HG02623 (cell line): ENCODE data around the gene SARNP.
"Not testable (repeated sequence)": the region's sequence is repeated elsewhere in the genome, so short reads cannot be mapped to it uniquely, and the experiment has no call there.

Source experiments
- ATAC-seq: cut with Tn5 transposase; IDR thresholded peaks from one replicate; pipeline ENCODE4 v1.9.1; 2021; ENCODE audit warnings: moderate library complexity; ENCODE audit not compliant: unreplicated experiment

The SARNP gene

GRCh38 chr12:55809274-55809673, 8.2 kb downstream of the SARNP start:
- ATAC-seq, result no peak

GRCh38 chr12:55806982-55807381, 10.5 kb downstream of the SARNP start:
- no peak for ATAC-seq

- ATAC-seq, result no peak
These were observed 20.0 kb downstream of the SARNP start for GRCh38 chr12:55797550-55797949.

- ATAC-seq, result no peak
These were observed 20.5 kb downstream of the SARNP start for GRCh38 chr12:55797068-55797467.

DNA sequence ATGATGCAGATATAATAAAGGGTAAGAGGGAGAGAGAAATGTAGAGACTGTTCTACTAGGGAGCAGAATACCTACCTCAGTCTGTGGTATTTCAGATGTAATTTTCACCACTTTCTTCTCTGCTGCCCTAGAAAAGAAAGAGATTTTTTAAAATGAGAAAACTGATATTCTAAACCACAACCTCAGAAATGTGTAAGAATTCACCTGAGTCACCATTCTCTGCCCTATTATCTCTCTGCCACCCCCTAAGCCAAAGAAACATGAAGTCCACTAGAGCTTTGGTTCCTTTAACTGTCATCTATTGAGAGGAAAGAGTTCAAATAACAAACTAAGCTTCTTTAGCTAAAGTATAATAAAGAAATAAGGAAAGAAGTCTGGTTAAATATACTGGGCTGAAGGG, 21.6 kb downstream of the SARNP start:
- ATAC-seq, result no peak

- no peak for ATAC-seq
These were observed 27.6 kb downstream of the SARNP start for GRCh38 chr12:55789893-55790292.

- ATAC-seq, result no peak
These were observed 28.4 kb downstream of the SARNP start for GRCh38 chr12:55789171-55789570.

DNA sequence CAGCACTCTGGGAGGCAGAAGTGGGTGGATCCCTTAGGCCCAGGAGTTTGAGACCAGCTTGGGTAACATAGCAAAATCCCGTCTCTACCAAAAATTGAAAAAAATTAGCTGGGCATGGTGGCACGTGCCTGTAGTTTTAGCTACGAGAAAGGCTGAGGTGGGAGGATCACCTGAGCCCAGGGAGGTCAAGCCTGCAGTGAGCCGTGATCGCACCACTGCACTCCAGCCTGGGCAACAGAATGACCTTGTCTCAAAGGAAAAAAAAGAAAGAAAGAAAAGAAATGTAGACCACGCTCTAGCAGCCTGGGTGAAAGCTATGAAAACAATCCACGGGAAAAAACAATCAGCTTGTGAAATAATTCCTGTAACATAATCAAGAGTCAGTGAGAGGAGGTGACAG, 29.0 kb downstream of the SARNP start:
- ATAC-seq, result no peak

- ATAC-seq, result no peak
These were observed 36.8 kb downstream of the SARNP start for GRCh38 chr12:55780685-55781084.

- ATAC-seq, result no peak
These were observed 39.7 kb downstream of the SARNP start for GRCh38 chr12:55777856-55778255.

DNA sequence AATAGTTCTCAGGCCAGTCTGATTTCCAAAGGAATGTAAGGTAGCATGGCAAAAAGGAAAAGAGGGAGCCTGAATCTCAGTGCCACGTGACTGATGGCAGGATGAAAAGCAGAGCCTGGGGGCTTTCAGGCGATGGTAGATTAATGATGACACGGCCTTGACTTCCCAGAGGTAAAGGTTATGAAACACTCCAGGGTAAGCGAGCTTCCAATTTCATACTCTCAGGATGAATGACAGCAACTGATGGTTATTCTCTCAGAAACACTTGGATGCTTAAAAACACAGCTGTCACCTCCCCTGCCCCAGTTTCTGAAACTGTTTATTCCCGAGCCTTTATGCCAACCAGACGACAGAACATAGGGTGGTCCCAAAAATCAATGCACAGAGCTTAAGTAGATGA, 45.8 kb downstream of the SARNP start:
- ATAC-seq, result no peak

DNA sequence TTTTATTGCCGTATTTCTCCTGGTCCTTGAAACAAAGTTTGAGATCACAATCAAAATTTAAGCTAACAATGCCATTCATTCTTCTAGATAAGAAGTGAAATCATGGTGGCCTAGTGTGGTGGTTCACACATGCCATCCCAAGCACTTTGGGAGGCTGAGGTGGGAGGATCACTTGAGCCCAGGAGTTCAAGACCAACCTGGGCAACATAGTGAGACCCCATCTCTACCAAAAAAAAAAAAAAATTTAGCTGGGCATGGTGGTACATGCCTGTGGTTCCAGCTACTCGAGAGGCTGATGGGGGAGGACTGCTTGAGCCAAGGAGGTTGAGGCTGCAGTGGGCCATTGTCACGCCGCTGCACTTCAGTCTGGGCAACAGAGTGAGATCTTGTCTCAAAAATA, 50.4 kb downstream of the SARNP start:
- ATAC-seq, result no peak

DNA sequence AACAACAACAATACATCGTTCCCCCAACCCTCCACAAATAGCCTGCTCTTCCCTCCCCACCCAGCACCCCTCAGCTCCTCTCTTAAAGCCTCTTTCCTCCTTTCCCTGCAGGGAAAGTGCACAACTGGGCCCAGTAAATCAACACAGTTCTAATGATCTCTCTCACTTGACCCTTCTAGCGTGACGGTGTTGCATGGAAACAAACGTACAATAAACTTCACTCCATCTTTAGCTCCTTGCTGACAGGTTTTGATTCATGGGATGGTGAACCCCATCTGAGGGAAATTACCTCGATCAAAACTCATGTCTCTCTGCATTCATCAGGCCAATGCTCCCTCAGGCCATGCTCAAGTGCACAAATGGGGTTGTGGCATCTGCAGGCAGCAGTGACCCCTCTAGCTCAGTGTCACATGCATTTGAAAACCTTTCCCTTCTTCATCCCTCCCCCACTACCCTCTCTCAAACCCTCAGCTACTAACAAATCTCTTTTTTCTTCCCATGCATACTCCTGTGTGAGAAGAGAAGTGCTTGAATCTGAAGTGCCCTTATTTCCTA, 51.7 kb downstream of the SARNP start:
- no peak for ATAC-seq

DNA sequence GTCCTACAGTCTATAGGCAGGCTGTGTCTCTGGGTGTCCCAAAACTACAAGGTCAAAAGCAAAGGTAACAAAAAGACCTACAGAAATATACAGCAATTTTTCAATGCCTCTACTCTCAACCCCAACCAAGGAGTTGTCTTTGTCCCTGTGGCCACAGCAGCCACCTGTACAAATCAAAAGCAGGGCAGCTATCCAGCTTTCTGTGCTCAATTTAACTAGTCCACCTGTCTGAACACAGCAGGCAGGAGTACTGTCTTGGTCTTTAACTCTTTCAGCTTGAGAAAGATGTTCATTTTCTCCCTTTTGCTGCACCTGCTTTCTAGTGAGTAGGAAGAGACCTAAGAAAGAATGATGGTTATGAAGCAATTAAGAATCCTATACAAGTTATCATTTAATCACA, 54.9 kb downstream of the SARNP start:
- ATAC-seq, result no peak

DNA sequence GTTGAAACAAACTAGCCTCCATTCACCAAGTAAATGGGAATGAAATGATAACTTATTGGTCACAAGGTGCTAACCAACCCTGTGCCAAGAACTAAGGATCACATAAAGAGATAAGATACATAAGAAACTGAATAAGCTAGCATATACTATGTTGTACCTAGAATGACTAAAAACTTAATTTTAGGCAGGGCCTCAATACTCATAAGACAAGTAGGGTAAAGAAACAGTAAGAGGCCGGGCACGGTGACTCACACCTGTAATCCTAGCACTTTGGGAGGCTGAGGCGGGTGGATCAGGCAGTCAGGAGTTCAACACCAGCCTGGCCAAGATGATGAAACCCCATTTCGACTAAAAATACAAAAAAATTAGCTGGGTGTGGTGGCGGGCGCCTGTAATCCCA, 56.9 kb downstream of the SARNP start:
- no peak for ATAC-seq

GRCh38 chr12:55758575-55758974, 58.9 kb downstream of the SARNP start:
- not testable (repeated sequence) for ATAC-seq

DNA sequence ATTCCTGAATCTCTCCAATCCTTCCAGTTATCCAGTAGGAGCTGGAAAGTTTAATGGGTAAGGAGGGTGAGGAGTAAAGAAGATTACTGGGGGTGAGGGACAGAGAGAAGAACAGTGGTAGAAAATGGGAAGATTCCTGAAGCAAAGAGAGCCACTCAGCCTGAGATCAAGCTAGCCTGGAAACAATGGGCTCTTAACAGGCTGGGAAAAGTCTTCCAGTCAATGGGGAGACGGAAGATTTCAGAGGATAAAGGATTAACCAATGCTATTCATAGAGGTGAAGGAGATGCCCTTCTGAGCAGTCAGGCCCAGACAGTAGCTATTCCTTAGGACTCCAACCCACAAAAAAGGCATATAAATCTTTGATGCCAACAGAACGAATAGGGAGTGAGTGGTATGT, 59.8 kb downstream of the SARNP start:
- no peak for ATAC-seq

DNA sequence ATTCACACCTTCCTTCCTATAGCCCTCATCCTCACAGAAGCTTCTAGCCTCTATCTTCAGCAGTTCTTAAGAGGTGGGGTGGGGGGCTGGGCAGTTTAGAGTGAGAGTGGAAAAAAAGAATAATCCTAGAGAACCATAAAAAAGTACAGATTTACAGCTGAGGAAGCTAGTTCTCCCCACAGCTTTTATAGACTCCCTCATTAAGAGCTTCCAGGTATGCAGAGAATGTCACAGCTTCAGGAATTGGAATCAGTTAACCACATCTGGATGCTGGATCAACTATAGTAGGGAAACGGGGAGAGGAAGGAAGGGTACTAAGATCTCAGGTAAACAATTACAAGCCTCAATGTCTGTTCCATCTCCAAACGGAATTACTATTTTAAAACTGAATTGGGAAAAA, 62.3 kb downstream of the SARNP start:
- ATAC-seq, result no peak

GRCh38 chr12:55748230-55748993, 69.1 kb downstream of the SARNP start:
- no peak for ATAC-seq

- ATAC-seq, result no peak
These were observed 70.7 kb downstream of the SARNP start for GRCh38 chr12:55746913-55747231.

DNA sequence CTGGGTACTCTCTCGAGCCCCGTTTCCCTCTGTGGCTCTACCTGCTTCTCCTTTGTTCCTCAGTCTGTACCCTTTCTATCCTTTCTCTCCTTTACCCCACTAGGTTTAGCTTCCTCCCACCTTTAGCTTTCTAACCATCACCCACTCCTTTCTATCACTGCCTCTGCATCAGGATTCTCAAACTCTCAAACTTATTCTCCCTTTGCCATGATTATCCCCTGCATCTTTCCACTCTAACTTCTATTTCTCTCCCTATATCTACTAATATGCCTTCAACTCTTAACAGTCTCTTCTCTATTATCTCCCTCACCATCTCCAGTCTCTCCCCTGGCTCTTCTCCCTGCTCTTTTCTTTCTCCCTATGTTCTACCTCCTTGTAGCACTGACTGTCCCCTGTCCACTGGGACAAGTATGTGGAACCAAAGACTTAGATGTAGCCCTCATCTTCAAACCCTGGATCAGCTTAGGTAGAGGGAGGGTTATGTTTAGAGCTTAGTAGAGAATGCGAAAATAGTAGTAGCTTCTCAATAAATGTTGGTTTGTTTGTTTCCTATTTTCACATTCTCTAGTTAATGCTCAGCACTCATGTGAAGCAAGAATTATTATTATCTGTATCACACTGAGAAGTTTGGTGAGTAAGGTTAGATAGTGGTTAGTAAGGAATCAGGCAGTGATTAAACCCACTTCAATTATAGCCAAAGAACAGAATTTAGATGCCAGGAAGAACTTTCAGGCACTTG, 71.2 kb downstream of the SARNP start:
- ATAC-seq, result no peak
